Sigmoid colon (tissue), 4 donors: ENCODE data around the gene EFCAB9.

Experiments
- CTCF ChIP-seq, 4 experiments: fragments of 450-650 bp in 3 of 4; fragments of 200-600 bp in 1 of 4; IDR thresholded peaks; one replicate each; pipeline ENCODE4 v1.5.1; 2016 to 2019; ENCODE audit warnings: antibody characterized with exemption in 4 of 4, mild to moderate bottlenecking in 3 of 4, moderate library complexity in 2 of 4
- EP300 ChIP-seq, 4 donors: sonication (generic); formaldehyde crosslinking; IDR thresholded peaks; one replicate each; pipeline ENCODE4 v1.6.1; 2017; ENCODE audit warnings: antibody characterized with exemption in 4 of 4
- POLR2A ChIP-seq, 2 donors: fragments of 450-650 bp; IDR thresholded peaks; one replicate each; pipeline ENCODE4 v1.6.1; 2016; ENCODE audit warnings: antibody characterized with exemption in 2 of 2, mild to moderate bottlenecking in 2 of 2, moderate library complexity in 2 of 2
- POLR2AphosphoS5 ChIP-seq, 4 donors: sonication (generic); formaldehyde crosslinking; IDR thresholded peaks; one replicate each; pipeline ENCODE4 v1.6.1; 2017; ENCODE audit warnings: antibody characterized with exemption in 4 of 4

- no peak for TF ChIP-seq POLR2AphosphoS5 (IDR thresholded peaks at IDR 0.05)
- no peak for TF ChIP-seq EP300 (IDR thresholded peaks at IDR 0.05)
- no peak for TF ChIP-seq CTCF (IDR thresholded peaks at IDR 0.05)
- no peak for TF ChIP-seq POLR2A (IDR thresholded peaks at IDR 0.05)
Observed at GRCh38 chr5:172151661-172152210, 42.2 kb upstream of the EFCAB9 start.
